GM19467 (cell line): ENCODE measurements around the gene CAMK1D.

ENCODE experiments used
- ATAC-seq: cut with Tn5 transposase; IDR thresholded peaks from one replicate; pipeline ENCODE4 v1.9.1; 2021; ENCODE audit warnings: mild to moderate bottlenecking, moderate library complexity; ENCODE audit not compliant: unreplicated experiment

The CAMK1D gene

GRCh38 chr10:12397941-12398340 is 48.6 kb downstream of the CAMK1D start:
- no peak for ATAC-seq

GRCh38 chr10:12400266-12400931 is 51.1 kb downstream of the CAMK1D start:
- no peak for ATAC-seq

GRCh38 chr10:12401466-12401865 is 52.1 kb downstream of the CAMK1D start:
- no peak for ATAC-seq

GRCh38 chr10:12403119-12403518 is 53.8 kb downstream of the CAMK1D start:
- no peak for ATAC-seq

GRCh38 chr10:12405342-12406320 is 56.3 kb downstream of the CAMK1D start:
- no peak for ATAC-seq

- no peak for ATAC-seq
Observed at GRCh38 chr10:12406764-12407400, 57.5 kb downstream of the CAMK1D start.

- ATAC-seq: no peak
Observed at GRCh38 chr10:12408472-12408871, 59.1 kb downstream of the CAMK1D start.

GRCh38 chr10:12409161-12409560 is 59.8 kb downstream of the CAMK1D start:
- ATAC-seq: no peak

- no peak for ATAC-seq
Observed at GRCh38 chr10:12409613-12410012, 60.3 kb downstream of the CAMK1D start.

GRCh38 chr10:12412666-12413368 is 63.5 kb downstream of the CAMK1D start:
- ATAC-seq: no peak

- no peak for ATAC-seq
Observed at GRCh38 chr10:12413369-12413711, 64.0 kb downstream of the CAMK1D start.

- ATAC-seq: no peak
Observed at GRCh38 chr10:12414278-12414989, 65.1 kb downstream of the CAMK1D start.

- ATAC-seq: no peak
Observed at GRCh38 chr10:12416344-12417050, 67.2 kb downstream of the CAMK1D start.

GRCh38 chr10:12417331-12417730 is 68.0 kb downstream of the CAMK1D start:
- ATAC-seq: no peak

GRCh38 chr10:12418000-12418399 is 68.7 kb downstream of the CAMK1D start:
- ATAC-seq: no peak

- ATAC-seq: no peak
Observed at GRCh38 chr10:12418725-12419261, 69.4 kb downstream of the CAMK1D start.

- no peak for ATAC-seq
Observed at GRCh38 chr10:12419262-12419847, 70.0 kb downstream of the CAMK1D start.

- ATAC-seq: no peak
Observed at GRCh38 chr10:12420530-12421120, 71.3 kb downstream of the CAMK1D start.

- no peak for ATAC-seq
Observed at GRCh38 chr10:12422189-12422588, 72.8 kb downstream of the CAMK1D start.
